Progenitor cell of endocrine pancreas (in vitro differentiated cells): ENCODE data around the gene AFAP1L1. TPM values are rescaled to one million over a fixed set of nuclear protein-coding genes. Genes with fewer than 3 reads are reported as not detected.
A peak's percentile ranks its signal among the peaks of the same experiment; 100 is the strongest.

Experiments used
- DNase-seq: peaks from one replicate; pipeline ENCODE4 v3.0.0; 2021; ENCODE audit warnings: low spot score; ENCODE audit not compliant: unreplicated experiment
- H3K27ac Mint-ChIP-seq: 2 replicates; pipeline ENCODE4 v1.8.0; 2021; ENCODE audit warnings: mild to moderate bottlenecking, moderate library complexity, mixed read lengths
- H3K27me3 Mint-ChIP-seq: 2 replicates; pipeline ENCODE4 v1.8.0; 2021; ENCODE audit warnings: mixed read lengths
- H3K36me3 Mint-ChIP-seq: 2 replicates; pipeline ENCODE4 v1.8.0; 2022; ENCODE audit warnings: mixed read lengths; ENCODE audit not compliant: insufficient read depth
- H3K4me1 Mint-ChIP-seq: 2 replicates; pipeline ENCODE4 v1.8.0; 2021; ENCODE audit warnings: low read depth, mixed read lengths
- H3K4me3 Mint-ChIP-seq: 2 replicates; pipeline ENCODE4 v1.8.0; 2021; ENCODE audit warnings: low read depth, mild to moderate bottlenecking, moderate library complexity, mixed read lengths
- H3K9me3 Mint-ChIP-seq: 2 replicates; pipeline ENCODE4 v1.8.0; 2021; ENCODE audit warnings: low read depth, mixed read lengths
- total RNA-seq: library from RNA; stranded (reverse); gene quantifications from 2 replicates; pipeline ENCODE4 v1.2.1, GENCODE V29; 2021
- TF ChIP-seq, protein P1 (sequence below): fragments of 200-600 bp; sonication (generic); IDR thresholded peaks from one replicate; pipeline ENCODE4 v1.5.0; 2021; ENCODE audit warnings: antibody characterized with exemption, mild to moderate bottlenecking; ENCODE audit not compliant: unreplicated experiment

Gene AFAP1L1
- total RNA-seq, 1 donor from 2014 or later: 0.69 TPM

DNA sequence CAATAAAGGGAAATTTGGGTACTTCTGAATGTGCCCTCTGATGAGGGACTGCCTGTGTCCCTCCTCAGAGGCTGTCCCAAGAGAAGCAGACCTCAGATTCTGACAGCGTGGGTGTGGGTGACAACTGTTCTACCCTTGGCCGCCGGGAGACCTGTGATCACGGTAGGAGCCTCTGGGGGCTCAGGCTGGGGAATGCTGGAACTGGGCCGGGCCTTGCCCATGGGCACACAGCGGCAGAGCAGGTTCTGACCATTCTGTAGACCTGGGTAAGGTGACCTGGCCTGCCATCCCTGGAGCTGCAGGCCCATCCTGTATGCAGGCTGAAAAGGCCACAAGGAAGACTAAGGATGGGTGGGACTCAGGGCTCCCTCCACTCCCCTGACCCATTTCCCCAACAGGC lies 44.1 kb downstream of the AFAP1L1 start:
- no peaks in the 10 kb centered on the region for H3K9me3 Mint-ChIP-seq
- TF ChIP-seq, protein P1, sequence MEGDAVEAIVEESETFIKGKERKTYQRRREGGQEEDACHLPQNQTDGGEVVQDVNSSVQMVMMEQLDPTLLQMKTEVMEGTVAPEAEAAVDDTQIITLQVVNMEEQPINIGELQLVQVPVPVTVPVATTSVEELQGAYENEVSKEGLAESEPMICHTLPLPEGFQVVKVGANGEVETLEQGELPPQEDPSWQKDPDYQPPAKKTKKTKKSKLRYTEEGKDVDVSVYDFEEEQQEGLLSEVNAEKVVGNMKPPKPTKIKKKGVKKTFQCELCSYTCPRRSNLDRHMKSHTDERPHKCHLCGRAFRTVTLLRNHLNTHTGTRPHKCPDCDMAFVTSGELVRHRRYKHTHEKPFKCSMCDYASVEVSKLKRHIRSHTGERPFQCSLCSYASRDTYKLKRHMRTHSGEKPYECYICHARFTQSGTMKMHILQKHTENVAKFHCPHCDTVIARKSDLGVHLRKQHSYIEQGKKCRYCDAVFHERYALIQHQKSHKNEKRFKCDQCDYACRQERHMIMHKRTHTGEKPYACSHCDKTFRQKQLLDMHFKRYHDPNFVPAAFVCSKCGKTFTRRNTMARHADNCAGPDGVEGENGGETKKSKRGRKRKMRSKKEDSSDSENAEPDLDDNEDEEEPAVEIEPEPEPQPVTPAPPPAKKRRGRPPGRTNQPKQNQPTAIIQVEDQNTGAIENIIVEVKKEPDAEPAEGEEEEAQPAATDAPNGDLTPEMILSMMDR: no peak

GRCh38 chr5:149317281-149318048 lies 45.8 kb downstream of the AFAP1L1 start:
- H3K9me3 Mint-ChIP-seq: no peaks in the 10 kb centered on the region
- H3K4me1 Mint-ChIP-seq: peaks cover 8% of the 10 kb centered on the region
- no peak for DNase-seq
- H3K4me3 Mint-ChIP-seq: no peak overlapping the region
- H3K27me3 Mint-ChIP-seq: no peaks in the 10 kb centered on the region
- no peak overlapping the region for H3K27ac Mint-ChIP-seq
- TF ChIP-seq, protein P1: peak; percentile 71
- no peaks in the 10 kb centered on the region for H3K36me3 Mint-ChIP-seq

More for the DNA sequence above, 44.1 kb downstream of the AFAP1L1 start:
- Mint-ChIP-seq H3K4me1 (peaks cover 5% of the 10 kb centered on the region), H3K4me3 (no peak overlapping the region), H3K27ac (no peak overlapping the region), H3K27me3 (peaks cover 2% of the 10 kb centered on the region), H3K36me3 (no peaks in the 10 kb centered on the region)
- DNase-seq: no peak

DNA sequence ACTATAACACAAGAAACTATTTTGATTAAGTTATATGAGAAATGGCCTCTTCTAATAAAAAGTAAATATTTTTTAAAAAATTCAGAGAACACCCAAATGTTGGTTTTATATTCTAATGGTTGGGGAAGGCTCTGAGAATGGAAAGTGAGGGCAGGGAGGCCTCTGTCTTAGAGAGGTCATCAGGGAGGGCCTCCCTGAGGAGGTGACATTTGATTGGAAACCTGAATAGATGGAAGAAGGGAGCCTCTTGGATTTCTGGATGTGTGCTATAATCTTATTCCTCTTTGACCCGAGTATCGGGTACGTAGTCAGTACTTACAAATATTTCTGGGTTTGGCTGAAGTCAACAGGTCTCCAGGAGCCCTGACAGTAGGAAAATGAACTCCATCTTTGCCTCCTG lies 47.5 kb downstream of the AFAP1L1 start:
- Mint-ChIP-seq H3K9me3 (no peaks in the 10 kb centered on the region), H3K4me1 (peaks cover 10% of the 10 kb centered on the region)
- TF ChIP-seq, protein P1: no peak

DNA sequence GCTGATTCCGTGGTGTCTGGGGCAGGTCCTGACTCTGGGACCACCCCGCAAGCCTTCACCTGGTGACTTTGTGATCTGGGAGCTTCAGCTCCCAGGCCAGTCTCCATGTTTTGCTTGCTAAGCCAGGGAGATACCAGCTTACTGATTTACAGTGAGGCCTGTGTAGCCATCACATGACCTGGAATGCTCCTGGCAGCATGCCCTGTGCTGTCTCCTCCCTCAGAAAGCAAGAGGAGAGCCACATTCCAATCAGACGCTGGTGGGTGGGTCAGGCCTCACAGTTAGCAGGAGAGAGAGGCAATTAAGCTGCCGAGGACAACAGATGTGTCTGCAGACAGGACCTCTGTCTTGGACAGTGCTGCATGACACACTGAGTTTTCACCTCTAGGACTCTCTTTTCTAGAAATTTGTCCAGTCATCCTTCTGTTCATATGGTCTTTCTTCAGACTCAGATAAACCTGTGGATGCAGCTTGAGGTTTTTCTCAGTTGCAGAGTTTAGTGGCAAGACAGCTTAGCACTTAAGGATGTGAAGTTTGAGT lies 49.2 kb downstream of the AFAP1L1 start:
- Mint-ChIP-seq H3K4me3 (no peak overlapping the region), H3K27ac (peak overlapping the region; percentile 77)
- TF ChIP-seq, protein P1: no peak

More for the DNA sequence above, 47.5 kb downstream of the AFAP1L1 start:
- Mint-ChIP-seq H3K36me3 (no peaks in the 10 kb centered on the region), H3K27ac (no peak overlapping the region), H3K27me3 (no peaks in the 10 kb centered on the region), H3K4me3 (no peak overlapping the region)
- DNase-seq: no peak

DNA sequence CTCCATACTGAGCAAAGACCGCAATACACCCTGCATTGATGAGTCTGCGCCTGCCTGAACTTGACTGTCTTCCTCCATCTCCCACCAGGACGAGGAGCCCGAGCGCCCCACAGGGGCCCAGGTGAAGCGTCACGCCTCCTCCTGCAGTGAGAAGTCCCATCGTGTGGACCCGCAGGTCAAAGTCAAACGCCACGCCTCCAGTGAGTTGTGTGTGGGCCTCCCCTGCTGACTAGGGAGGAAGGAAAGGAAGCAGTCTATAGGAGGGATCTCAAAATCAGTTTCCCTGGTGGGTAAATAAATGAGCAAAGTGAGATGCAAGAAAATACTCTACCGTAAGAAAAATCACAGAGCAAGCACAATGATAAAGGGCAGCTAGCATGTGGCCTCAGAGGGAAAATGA lies 50.9 kb downstream of the AFAP1L1 start:
- Mint-ChIP-seq H3K4me1 (peaks cover 8% of the 10 kb centered on the region), H3K4me3 (no peak overlapping the region), H3K27me3 (no peaks in the 10 kb centered on the region), H3K9me3 (no peaks in the 10 kb centered on the region), H3K27ac (no peak overlapping the region), H3K36me3 (no peaks in the 10 kb centered on the region)
- no peak for DNase-seq
- TF ChIP-seq, protein P1: no peak

More for the DNA sequence above, 49.2 kb downstream of the AFAP1L1 start:
- Mint-ChIP-seq H3K27me3 (no peaks in the 10 kb centered on the region), H3K4me1 (peaks cover 10% of the 10 kb centered on the region), H3K9me3 (no peaks in the 10 kb centered on the region), H3K36me3 (no peaks in the 10 kb centered on the region)
- peak; percentile 25 for DNase-seq
